Mucosa of stomach (tissue), 1 donor: ENCODE data around the gene CRADD.

Experiments
- H3K27me3 ChIP-seq: one replicate; pipeline ENCODE4 v1.7.0; 2013; ENCODE audit warnings: mild to moderate bottlenecking, low read length; ENCODE audit not compliant: control insufficient read depth, insufficient read depth
- H3K36me3 ChIP-seq: one replicate; pipeline ENCODE4 v1.7.0; 2013; ENCODE audit warnings: low read length; ENCODE audit not compliant: control insufficient read depth, insufficient read depth
- H3K4me1 ChIP-seq: one replicate; pipeline ENCODE4 v1.7.0; 2013; ENCODE audit warnings: mild to moderate bottlenecking, low read length; ENCODE audit not compliant: control insufficient read depth, insufficient read depth
- H3K4me3 ChIP-seq: one replicate; pipeline ENCODE4 v1.7.0; 2013; ENCODE audit warnings: low read length
- H3K9ac ChIP-seq: one replicate; pipeline ENCODE4 v1.7.0; 2013; ENCODE audit warnings: mild to moderate bottlenecking, low read length, moderate library complexity
- H3K9me3 ChIP-seq: one replicate; pipeline ENCODE4 v1.7.0; 2013; ENCODE audit warnings: mild to moderate bottlenecking, low read length, moderate library complexity; ENCODE audit not compliant: control insufficient read depth
- donor health status: Pancreatic carcinoma.

The CRADD gene

DNA sequence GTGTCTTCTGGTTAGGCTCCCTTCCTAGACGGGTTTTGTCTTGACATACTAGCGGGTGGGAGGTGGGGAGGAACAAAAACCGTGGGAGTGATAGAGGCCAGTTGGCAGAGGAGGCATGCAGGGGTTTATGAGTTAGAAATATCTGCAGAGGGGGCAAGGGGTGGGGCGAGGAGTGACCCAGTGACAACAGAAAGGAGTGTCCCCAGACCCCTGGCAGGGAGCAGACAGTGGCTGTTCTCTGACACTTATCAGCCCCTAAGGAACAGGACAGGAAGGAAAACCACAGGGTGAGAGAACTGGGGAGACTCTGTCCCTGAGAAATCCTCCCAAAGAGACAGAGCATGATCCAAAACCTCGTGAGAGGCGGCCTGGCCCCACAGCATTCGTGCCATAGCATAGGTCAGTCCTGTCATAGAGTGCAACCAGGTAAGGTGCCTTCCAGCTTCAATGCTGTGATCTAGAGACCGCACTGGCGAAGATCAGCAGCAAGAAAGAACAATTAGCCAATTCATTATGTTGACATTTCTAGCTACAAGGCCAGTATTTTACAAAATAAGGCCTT lies 141.4 kb downstream of the CRADD start:
- Histone ChIP-seq H3K9me3 (no peaks in the 10 kb centered on the region), H3K9ac (no peak overlapping the region), H3K4me1 (peaks cover 23% of the 10 kb centered on the region), H3K4me3 (no peak overlapping the region), H3K27me3 (no peaks in the 10 kb centered on the region), H3K36me3 (no peaks in the 10 kb centered on the region)

DNA sequence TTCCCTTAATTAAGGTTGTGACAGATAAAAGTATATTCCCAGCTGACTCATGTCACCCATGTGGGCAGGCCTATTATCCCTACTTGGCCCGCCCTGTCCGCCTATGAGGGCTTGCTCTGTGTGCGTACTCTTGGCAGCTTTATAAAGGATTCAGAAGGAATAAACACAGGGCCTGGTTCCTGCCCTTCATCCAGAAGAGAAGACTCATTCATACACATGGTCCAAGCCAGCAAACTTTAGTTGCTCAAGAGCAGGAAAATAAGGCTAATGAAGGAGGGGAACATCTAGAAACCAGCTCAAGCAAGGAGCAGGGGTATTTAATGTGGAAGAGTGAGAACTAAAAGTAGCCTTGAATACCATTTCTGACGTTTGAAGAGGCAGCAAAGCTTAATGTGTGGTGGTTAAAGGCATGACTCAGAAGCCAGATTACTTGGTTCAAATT lies 141.9 kb downstream of the CRADD start:
- Histone ChIP-seq H3K36me3 (no peaks in the 10 kb centered on the region), H3K27me3 (no peaks in the 10 kb centered on the region), H3K9ac (no peak overlapping the region), H3K4me3 (no peak overlapping the region), H3K9me3 (no peaks in the 10 kb centered on the region), H3K4me1 (peaks cover 18% of the 10 kb centered on the region)

DNA sequence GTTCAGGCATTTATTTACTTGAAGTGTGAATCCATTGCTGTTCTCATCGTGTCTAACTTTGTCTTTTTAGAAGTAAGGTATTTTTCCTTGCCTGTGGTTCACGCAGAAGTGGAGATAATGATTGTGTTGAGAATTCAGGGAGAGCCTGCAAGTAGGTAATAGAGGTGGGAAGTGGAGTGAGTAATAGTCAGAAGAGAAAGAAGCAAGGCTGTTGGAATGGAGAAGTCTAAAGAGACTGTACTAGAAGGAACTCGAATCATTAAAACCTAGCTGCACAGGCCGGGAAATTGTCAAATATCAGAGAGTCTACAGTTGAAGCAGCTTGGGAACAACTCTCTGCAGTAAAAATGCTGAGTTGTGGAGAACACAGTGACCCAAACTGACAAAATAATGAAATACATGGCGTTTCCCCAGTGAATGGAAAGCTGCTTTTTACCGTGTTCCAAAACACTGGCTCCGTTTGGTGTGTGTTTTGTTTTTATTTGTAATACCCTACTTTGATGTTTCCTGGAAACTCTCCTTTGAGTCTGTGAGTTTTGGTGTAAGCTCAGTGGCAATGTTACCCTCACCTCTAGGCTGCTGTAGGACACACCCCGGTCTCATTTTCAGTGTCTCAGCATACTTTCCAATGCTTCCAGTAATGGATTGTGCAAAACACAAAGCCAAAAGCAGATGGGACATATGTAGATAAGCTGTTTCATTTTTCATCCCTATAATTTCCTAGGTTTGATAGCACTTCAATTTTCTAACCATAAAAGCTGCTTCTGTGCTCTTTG lies 146.6 kb downstream of the CRADD start:
- H3K9me3 ChIP-seq = no peaks in the 10 kb centered on the region
- peaks cover 8% of the 10 kb centered on the region for H3K4me1 ChIP-seq
- H3K27me3 ChIP-seq = no peaks in the 10 kb centered on the region
- H3K4me3 ChIP-seq = no peak overlapping the region
- H3K9ac ChIP-seq = no peak overlapping the region
- H3K36me3 ChIP-seq = no peaks in the 10 kb centered on the region

DNA sequence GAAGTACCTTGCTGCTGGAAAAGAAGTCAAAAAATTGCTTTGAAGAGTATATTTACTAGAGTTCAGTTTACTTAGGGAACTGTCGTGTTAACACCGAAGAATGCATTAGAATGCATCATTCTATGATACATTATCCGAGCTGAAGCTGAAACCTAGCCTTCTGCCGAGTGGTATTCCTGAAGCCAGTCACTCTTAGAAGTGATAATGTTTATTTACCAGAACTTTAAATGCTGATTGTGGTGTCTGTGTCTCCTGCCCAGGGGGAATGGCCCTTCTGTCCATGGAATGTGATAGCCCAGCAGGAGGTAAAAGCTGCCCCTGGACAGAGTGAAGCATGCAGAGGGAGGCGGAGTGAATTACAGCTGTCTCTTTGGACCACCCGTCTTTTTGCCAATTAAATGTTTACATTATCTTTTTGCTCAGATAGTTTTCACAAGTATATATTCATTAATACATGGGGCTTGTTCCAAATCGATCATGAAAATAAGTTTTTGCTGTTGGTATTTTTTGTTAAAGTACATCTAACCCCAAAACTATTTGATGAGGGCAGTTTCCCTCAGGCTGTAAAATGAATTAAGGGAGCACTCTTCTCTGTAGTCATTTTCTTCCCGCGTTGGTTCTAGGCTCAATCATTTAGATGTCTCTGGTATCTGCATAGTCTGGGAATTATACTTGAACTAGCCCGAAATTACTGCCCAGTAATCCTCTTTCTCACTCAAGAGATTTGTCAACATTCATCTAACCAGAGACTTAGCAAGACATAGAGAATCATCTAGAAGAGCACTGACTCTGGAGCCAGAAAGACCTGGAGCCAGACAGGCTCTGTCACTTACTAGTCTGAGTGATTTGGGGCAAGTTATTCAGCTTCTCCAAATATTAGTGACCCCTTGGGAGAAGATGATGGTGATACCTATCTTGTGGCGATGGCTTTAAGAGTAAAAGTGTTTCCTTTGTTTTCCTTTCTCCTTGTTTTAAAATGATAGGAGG lies 147.6 kb downstream of the CRADD start:
- Histone ChIP-seq H3K4me3 (no peak overlapping the region), H3K36me3 (no peaks in the 10 kb centered on the region), H3K9ac (no peak overlapping the region), H3K4me1 (no peaks in the 10 kb centered on the region), H3K27me3 (no peaks in the 10 kb centered on the region), H3K9me3 (no peaks in the 10 kb centered on the region)

DNA sequence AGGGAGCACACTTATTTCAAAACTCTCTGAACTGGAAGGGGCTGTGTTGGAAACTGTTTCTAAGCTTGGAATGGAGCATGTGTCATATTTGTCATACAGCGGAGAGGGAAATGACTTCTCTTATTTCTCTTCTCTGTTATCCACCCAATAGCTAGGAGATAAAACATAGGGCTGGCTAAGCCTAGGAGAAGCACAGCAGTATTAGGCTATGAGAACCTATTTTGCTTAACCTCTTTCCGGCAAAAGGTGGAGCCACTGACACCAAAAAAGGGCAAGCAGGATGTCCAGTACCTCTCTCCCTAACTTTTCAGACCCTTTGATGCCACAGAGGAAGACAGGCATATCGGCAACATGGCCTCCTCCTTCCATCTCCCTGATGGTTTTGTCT lies 148.3 kb downstream of the CRADD start:
- Histone ChIP-seq H3K4me3 (no peak overlapping the region), H3K4me1 (no peaks in the 10 kb centered on the region), H3K36me3 (no peaks in the 10 kb centered on the region), H3K9ac (no peak overlapping the region), H3K9me3 (no peaks in the 10 kb centered on the region), H3K27me3 (no peaks in the 10 kb centered on the region)

DNA sequence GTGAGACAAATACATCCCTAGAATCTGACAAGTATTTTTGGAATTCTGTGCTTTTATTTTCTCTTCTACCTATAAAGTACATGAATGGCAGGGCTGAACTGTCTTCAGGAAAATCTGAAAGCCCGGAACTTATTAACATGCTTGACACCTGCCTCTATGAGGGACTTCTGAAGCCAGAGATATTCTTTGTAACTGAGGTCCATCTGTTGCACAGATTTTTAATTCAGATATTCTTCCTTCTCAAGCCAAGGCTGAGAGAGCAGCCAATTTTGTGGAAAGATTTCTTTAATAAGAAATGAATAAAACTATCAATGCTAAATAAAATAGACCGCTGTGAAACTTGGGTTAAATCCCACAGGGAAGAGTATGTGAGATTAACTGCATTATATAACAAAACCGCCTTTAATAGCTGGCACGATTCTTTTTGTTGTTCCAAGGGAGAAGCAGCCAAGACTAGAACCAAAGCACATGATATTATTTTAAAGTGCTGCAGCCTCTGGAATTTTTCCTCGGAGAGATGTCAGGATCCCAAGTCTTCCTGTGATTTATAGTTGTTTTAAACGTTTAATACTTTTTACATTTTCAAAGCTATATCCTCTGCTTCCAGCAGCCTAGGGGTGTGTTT lies 148.9 kb downstream of the CRADD start:
- Histone ChIP-seq H3K4me3 (no peak overlapping the region), H3K4me1 (no peaks in the 10 kb centered on the region), H3K9ac (no peak overlapping the region), H3K9me3 (no peaks in the 10 kb centered on the region), H3K36me3 (no peaks in the 10 kb centered on the region), H3K27me3 (no peaks in the 10 kb centered on the region)

DNA sequence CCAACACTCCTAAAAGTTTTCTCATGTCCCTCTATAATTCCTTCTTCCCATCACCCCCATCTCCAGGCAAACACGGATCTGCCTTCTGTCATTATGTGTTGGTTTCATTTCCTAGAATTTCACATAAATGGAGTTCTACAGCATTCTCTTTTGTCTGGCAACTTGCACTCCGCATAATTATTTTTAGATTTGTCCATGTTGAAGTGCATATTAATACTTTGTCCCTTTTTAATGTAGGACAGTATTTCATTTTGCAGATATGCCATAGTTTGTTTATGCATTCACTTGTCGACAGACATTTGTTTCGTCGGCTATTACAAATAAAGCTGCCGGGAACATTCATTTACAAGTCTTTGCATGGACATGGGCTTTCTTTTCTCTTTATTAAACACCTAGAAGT lies 150.0 kb downstream of the CRADD start:
- Histone ChIP-seq H3K9ac (no peak overlapping the region), H3K9me3 (no peaks in the 10 kb centered on the region), H3K4me1 (no peaks in the 10 kb centered on the region), H3K27me3 (no peaks in the 10 kb centered on the region), H3K4me3 (no peak overlapping the region), H3K36me3 (no peaks in the 10 kb centered on the region)

DNA sequence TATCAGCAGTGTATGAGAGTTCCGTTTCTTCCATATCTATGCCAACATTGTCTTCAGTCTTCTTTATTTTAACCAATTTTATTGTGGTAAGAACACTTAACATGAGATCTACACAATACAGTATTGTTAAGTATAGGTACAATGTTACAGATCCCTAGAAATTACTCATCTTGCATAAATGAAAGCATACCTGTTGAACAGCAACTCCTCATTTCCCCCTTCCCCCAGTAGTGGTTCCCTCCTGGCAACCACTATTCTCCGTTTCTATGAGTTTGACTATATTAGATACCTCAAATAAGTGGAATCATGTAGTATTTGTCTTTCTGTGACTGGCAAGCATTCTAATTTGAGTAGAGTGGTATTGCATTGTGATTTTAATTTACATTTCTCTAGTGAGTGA lies 150.5 kb downstream of the CRADD start:
- Histone ChIP-seq H3K9me3 (no peaks in the 10 kb centered on the region), H3K27me3 (no peaks in the 10 kb centered on the region), H3K9ac (no peak overlapping the region), H3K4me3 (no peak overlapping the region), H3K4me1 (no peaks in the 10 kb centered on the region), H3K36me3 (no peaks in the 10 kb centered on the region)

DNA sequence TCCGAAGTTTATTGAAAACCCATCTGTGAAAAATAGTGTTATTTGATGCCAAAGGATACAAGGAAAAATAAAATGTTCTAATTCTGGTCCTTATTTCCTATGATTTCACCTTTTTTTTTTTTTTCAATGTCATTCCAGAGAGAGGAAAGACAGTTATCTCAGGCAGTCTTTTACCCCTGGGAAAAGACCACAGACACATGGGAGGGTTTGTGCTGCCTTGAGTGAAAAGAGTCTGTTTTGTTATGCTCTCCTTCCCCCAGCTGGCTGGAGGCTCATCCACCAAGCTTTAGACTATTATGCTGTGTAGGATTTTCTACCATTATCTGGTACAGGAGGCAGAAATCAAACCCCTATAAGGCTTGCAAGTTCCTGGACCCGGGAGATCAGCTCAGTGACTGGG lies 151.8 kb downstream of the CRADD start:
- no peaks in the 10 kb centered on the region for H3K4me1 ChIP-seq

DNA sequence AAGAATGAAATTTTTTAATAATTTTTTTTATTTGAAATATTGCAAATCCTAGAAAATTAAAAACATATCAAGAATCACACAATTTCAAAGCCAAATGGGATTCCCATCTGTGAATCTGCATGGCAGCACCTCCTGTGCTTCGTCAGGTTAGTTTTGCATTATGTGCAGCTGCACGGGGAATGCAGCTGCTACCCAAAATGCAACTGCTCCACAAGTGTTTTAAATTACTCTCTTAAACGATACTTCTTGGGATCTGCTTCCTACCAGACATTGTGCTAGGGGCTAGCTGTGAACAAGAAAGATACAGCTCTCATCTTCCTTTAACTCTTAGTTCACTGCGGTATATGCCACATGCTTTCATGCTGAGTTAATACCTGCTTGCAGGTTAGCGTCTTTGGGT lies 154.2 kb downstream of the CRADD start:
- Histone ChIP-seq H3K36me3 (no peaks in the 10 kb centered on the region), H3K4me3 (no peak overlapping the region), H3K4me1 (no peaks in the 10 kb centered on the region), H3K9me3 (no peaks in the 10 kb centered on the region), H3K27me3 (no peaks in the 10 kb centered on the region), H3K9ac (no peak overlapping the region)

More for the DNA sequence above, 151.8 kb downstream of the CRADD start:
- Histone ChIP-seq H3K27me3 (no peaks in the 10 kb centered on the region), H3K9ac (no peak overlapping the region), H3K36me3 (no peaks in the 10 kb centered on the region), H3K9me3 (no peaks in the 10 kb centered on the region), H3K4me3 (no peak overlapping the region)

DNA sequence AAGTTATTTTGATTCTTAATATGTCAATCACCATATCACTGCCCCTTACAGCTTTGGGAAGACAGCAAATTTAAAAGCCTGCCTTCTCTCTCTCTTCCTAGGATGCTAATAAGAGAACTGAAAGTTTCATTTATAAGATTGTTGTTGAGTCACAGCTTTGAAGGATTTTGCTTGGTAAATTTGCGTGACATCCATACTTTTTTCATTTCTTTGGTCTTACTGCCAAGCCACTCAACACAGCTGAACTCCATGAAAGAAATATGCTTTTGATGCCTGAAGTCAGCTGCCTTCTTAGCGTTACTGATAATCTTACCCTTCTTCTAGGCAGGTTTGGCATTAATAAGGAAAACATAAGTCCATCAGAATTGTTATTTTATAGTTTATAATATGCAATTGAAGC lies 155.0 kb downstream of the CRADD start:
- Histone ChIP-seq H3K36me3 (no peaks in the 10 kb centered on the region), H3K4me1 (no peaks in the 10 kb centered on the region), H3K9ac (no peak overlapping the region), H3K27me3 (no peaks in the 10 kb centered on the region), H3K4me3 (no peak overlapping the region), H3K9me3 (no peaks in the 10 kb centered on the region)
